Stimulated activated naive CD4-positive, alpha-beta T cell (primary cell): ENCODE measurements around the gene ZIM2.

Experiments
- DNase-seq, 6 experiments: peaks; one replicate each; lab custom pipeline; 2025; lab: John Stamatoyannopoulos, UW

ZIM2 gene

DNA sequence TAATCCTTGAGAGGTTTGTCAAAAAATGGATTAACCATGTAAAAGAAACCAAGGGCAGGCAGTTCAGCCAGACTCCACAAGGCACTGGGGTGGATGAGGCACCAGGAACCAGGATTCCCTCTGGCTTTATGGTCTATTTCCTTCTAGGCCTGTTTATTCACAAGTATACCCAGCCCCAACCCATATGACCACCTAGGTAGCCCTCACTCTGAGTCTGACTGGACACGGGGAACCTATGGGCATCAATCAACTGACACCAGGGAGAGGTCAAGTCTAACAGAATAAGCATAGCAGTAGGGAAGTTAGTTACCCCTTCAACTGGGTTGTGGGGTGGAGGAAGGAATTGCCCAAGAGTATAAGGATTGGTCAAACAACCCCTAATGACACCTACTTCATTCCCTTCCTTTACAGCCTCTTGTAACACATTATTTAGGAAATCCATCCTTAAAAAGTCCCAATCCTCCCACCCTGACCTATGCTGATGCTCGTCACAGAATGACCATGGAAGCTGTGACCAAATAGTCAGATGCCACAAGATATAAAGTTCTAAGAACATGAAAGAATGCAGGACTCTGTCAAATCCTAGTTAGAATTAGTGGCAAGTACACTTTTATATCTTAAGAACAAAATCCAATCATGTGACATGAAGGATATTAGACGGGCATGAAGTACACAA lies 31.7 kb downstream of the ZIM2 start:
- DNase-seq = no peak

GRCh38 chr19:56806639-56807038 lies 33.9 kb downstream of the ZIM2 start:
- DNase-seq = no peak

DNA sequence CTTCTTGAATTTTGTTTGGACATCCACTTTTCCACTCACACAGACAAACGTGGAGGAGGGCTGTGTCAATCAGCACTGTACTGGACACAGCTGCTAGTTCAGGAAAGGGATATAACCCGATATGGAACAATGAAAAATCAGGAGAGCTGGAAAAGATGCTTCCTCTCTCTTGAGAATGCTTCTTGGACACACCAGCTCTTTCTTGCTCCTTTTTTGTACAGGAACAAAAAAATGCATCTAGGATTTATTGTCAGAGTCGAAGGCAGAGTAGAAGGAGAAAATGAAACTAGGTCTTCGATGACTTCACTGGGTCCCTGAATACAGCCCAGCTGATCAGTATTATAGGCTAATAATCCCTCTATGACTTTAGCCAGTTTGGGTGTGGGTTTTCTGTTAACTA lies 62.2 kb downstream of the ZIM2 start:
- no peak for DNase-seq

DNA sequence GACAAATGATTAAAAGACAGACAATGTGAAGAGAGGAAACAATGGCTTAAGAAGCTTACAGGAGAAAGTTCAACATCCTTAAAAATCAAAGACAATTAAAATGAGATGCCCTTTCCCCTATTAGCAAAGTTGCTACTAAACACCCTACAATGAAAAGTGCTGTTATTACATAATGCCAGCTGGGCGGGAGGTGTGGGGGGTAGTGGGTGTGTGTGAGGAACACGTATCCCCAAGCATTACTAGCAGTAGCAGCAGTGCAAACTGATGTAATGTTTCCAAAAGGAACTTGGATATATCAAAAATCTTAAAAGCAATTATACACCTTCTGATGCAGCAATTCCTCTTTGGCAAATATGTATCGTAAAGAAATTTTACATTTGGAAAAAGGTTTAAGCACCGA lies 70.9 kb downstream of the ZIM2 start:
- DNase-seq = no peak

DNA sequence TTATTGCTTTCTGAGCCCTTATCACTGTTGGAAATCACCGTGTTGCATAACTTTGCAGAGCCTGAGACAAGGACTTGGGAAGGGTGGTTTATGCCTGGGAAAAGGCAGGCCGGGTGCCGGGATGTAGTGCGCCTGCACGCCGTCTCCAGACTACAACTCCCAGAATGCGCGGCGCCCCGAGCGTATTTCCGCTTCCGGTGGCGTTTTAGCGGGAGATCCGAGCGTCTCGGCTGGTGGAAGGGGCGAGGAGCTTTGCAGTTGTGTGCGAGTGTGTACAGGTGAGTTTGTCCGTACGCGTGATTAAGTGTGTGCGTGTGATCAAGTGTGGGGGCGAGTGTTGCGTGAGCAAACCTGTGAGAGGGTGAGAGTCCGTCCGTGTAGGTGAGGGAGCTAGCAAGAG lies 75.4 kb downstream of the ZIM2 start:
- no peak for DNase-seq

DNA sequence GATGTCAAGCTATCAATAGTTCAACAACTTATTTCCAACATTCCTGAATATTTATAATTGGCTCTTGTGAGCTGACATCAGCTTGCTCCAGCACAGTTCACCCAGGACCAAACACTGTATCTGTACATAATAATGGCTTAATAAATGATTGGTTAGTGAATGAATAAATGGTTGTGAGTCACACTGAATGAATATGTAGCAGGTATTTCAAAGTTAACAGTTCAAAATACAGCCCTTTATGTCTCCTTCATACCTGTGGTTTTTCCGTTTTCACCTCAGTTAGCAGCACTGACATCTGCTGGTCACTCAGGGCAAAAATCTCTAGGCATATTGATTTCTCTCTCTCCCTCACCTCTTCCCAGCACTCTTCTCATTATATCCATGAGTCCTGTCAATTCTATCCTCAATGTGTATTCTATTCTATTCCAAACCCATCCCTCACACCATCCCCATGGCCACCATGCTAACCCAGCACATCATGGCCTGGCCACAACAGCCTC lies 76.3 kb downstream of the ZIM2 start:
- DNase-seq = no peak

GRCh38 chr19:56760842-56761241 lies 79.7 kb downstream of the ZIM2 start:
- DNase-seq = no peak

GRCh38 chr19:56759531-56759930 lies 81.0 kb downstream of the ZIM2 start:
- no peak for DNase-seq

DNA sequence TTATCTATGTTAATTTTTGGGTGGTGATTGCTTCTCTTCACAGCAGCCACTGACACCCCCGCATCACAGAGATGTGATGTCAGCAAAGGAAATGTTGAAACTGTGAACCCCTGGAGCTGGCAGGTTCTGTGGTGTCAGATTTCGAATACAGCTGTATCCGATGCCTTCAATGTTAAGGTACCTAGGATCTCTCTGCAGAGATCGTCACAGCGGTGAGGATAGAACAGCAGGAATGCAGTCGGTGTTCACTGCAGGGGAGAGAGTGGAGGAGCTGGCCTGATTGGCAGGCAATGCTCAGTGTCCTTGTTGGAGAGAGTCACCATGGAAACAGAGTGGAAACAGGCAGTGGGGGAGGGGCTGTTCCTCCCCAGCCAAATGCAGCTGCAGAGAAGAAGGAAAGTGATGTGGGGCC lies 89.4 kb downstream of the ZIM2 start:
- DNase-seq = no peak

- no peak for DNase-seq
These were observed 89.9 kb downstream of the ZIM2 start for GRCh38 chr19:56750658-56751057.

GRCh38 chr19:56748378-56748777 lies 92.1 kb downstream of the ZIM2 start:
- no peak for DNase-seq

DNA sequence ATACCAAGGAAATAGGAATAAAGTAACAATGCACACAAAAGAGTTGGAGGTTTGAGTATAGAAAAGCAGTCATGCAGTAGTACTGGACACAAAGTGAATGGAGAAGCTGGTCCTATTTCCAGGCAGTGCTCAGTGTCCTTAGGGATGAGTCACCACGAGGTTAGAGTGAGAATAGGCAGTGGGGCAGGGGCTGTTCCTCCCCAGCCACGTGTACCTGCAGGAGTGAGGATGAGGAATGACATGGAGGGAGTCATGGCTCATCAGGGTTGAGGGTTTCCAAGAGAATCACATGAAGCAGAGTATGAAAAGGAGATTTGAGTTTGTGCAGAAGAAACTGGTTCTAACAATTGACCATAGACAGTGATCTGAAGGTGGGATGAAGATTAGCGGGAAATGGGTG lies 94.2 kb downstream of the ZIM2 start:
- DNase-seq = no peak

DNA sequence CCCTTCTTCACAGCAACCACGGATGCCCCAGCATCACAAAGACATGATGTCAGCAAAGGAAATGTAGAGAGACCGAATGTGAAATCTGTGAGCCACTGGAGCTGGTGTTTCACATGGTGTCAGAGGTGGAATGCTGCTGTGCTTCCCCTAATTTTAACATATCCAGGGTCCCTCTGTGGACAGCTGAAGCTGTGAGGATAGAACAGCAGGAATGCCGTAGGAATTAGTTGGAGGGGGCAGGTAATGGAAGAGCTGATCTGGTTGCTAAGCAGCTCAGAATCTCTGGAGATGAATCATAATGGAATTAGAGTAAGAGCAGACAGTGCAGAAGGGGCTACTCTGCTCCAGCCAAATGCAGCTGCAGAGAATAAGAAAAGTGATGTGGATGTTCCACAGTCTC lies 100.0 kb downstream of the ZIM2 start:
- no peak for DNase-seq

- no peak for DNase-seq
These were observed 104.0 kb downstream of the ZIM2 start for GRCh38 chr19:56736571-56736970.

- DNase-seq = no peak
These were observed 107.5 kb downstream of the ZIM2 start for GRCh38 chr19:56732976-56733375.

DNA sequence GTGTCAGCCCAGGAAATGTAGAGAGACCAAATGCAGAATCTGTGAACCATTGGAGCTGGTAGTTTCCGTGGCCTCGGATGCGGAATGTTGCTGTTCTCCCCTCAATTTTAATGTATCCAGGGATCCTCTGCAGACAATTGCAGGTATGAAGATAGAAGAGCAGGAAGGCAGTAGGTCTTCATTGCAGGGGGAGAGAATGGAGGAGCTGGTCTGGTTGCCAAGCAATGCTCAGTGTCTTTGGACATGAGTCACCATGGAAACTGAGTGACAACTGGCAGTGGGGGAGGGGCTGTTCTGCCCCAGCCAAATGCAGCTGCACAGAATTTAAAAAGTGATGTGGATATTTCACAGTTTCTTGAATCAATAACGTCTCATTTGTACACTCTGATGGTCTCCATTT lies 112.8 kb downstream of the ZIM2 start:
- no peak for DNase-seq

DNA sequence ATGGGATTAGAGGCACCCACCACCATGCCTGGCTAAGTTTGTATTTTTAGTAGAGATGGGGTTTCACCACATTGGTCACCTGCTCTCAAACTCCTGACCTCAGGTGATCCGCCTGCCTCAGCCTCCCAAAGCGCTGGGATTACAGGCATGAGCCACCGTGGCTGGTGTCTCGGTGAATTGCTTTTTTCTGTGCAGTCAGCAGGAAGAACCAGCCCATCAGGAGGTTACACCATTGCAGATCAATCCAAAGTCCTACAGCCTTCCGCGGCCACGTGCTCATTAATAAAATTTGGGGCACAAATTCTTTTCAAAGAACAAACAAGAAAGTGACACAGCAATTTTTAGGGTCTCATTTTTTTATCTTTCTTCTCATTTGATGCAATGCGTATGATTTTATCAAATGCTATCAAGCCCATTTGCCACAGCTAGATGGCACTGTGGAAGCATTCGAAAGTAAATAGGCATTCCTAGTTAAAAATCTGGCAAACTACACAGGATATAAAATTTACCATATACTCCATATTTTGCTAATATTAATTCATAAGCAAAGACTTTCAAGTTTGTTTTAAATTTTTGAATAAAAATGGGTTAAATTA lies 114.6 kb downstream of the ZIM2 start:
- no peak for DNase-seq
